HG02943 (cell line): ENCODE measurements around the gene RANBP1.

Source experiments
- ATAC-seq: cut with Tn5 transposase; IDR thresholded peaks from one replicate; pipeline ENCODE4 v1.9.1; 2021; ENCODE audit warnings: mild to moderate bottlenecking, low read depth, moderate library complexity; ENCODE audit not compliant: unreplicated experiment

The RANBP1 gene

GRCh38 chr22:20165913-20166312, 50.0 kb downstream of the RANBP1 start:
- no peak for ATAC-seq

GRCh38 chr22:20166703-20167102, 50.8 kb downstream of the RANBP1 start:
- ATAC-seq, result no peak

DNA sequence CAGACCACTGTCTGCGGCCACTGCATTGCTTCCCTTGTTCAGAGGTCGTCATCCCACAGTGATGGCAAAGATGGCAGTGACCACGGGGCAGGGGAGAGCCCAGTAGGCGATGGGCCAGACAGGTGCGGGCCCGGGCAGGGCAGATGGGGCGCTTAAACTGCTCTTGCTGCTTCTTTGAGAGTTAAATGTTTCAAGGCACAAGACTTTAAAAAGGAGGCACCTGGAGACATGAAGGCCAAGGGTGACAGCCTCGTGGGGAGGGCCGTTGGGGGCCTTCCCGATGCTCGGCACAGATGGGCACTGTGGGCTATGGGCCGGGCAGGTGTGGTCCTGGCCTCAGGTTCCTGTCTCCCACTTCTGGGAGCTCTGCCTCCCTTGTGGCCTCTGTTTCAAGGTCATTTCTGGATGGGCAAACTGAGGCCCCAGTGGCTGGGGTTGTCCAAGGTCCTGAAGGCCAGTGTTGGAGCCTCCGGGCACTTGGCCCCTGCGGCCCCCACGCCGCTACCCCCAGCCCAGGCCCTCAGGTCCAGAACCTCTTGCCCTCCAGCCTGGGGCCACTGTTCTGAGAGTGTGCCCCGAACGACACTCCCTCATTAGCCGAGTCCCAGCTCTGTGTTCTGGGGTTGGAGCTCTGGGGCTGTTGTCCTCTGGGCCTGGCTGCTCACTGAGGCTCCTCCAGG, 51.9 kb downstream of the RANBP1 start:
- ATAC-seq, result no peak

GRCh38 chr22:20169253-20169822, 53.4 kb downstream of the RANBP1 start:
- no peak for ATAC-seq

- no peak for ATAC-seq
Measured at GRCh38 chr22:20170170-20170569, 54.3 kb downstream of the RANBP1 start.

DNA sequence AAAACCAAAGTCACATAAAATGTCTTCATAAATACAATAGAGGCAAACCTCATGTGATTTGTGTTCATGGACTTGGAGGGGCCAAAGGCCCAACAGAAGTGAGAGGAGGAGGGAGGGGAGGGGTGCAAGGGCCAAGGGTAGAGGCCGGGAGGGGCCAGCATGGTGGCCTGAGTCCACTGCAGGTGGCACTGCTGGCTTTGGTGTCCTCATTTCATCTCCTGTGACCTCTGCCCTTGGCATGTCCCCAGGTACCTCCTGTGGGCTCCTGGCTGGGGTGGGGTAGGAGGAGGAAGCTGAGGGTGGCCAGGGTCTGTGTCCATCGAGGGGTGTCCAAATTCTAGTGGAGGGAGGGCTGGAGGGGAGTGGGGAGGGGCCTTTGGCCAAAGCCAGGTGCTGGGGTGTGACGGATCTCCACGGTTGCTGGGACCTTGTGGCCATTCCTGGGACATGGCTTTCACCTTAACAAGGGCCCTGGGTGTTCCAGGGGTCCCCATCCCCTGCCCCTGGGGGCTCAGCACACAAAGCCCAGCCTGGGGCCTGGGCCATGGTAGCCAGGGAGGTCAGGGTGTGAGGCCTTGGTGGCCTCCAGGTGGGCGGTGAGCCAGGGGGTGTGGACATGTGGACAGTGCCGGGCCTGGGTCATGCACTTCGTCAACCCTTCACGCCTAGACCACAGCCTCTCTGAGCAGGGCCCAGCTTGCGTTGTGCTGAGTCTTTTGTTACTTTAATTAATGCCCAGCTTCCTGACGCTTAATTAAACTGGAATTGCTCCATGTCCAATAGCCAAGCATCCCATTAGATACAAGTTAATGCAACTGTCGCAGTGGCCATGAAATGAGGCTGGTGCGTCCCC, 55.6 kb downstream of the RANBP1 start:
- no peak for ATAC-seq

GRCh38 chr22:20172141-20172613, 56.3 kb downstream of the RANBP1 start:
- ATAC-seq, result no peak

GRCh38 chr22:20173246-20173645, 57.3 kb downstream of the RANBP1 start:
- ATAC-seq, result no peak

DNA sequence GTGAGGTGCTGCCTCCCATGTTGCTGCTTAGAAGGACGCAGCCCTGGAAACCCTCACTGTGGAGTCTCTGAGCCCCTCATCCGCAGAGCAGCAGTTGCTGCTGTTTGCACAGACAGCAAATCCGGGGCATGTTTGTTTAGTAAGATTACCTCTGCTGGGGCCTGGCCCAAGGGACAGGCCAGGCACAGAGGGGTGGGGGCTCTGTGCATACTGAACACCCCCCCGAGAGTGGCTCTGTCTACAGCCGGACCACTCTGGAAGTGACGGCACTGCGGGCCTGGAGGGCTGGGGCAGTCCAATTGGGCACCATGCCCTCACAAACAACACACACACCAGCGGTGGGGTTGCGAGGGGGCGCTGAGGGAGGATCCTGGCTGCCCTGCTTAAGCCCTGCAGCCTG, 57.9 kb downstream of the RANBP1 start:
- no peak for ATAC-seq

- ATAC-seq, result no peak
Measured at GRCh38 chr22:20174785-20175596, 59.1 kb downstream of the RANBP1 start.

DNA sequence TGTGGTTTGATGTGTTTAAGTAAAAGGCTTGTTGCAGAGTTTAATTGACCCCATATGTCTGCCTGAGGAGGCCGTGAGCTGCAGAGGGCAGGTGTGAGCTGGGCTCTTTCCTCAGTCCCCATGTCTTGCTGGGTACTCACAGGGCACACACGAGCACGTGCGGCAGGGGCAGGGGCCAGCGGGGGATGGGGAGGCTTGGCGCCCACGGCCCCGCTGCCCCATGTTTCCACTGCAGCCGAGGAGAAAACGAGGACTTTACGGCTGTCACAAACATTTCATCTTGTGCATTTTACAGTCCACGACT, 59.6 kb downstream of the RANBP1 start:
- no peak for ATAC-seq

DNA sequence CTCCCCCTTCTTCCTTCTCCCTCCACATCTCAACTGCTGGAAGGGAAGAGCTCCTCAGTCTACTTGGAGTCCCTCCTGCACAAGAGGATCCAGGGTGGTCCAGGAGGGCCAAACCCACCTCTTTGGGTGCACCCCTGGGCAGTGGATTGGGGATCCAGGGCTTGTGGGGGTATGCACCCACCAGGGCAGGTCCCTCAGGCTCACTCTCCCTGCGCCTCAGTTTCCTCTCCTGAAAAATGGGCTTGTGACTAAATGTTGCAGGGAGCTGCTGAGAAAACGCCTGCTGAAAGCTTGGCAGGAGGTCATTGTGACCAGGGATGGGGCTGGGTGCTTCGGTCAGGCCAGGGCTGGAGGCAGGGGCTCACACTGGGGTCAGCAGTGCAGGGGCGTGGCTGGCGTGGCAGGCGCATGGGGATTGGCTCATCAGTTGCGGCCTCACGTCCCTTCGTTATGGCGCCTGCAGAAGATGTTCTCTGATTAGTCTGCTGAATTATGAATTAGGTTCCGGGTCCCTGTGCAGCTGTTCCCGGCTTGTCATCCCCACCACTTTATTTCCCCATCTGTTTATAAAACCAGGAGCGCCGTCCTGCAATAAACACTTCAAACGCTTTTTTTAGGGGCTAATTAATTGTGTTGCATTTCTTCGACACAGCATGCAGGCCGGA, 60.6 kb downstream of the RANBP1 start:
- no peak for ATAC-seq
